Frontal cortex (tissue), 4 donors: Measurements from ENCODE around the gene YWHAG. TPM values are rescaled to one million over a fixed set of nuclear protein-coding genes. Genes with fewer than 3 reads are reported as not detected.
A peak's percentile ranks its signal among the peaks of the same experiment; 100 is the strongest.
"Not testable (repeated sequence)": the region's sequence is repeated elsewhere in the genome, so short reads cannot be mapped to it uniquely, and the experiment has no call there.

Source experiments
- DNase-seq, 2 donors: peaks; one replicate each; pipeline ENCODE4 v3.0.0; 2012; ENCODE audit warnings: low spot score in 2 of 2
- FAIRE-seq: peaks from 2 replicates; lab custom pipeline; 2012; peaks lifted over from hg19 to GRCh38; lab: Jason Lieb, UNC
- total RNA-seq: library from RNA; depleted of rRNA; stranded (reverse); fragments of >200 nt; gene quantifications from one replicate; pipeline ENCODE4 v1.2.3, GENCODE V29; 2014
- donor health status: control.
- donor health status: control.
- donor health status: control.

Gene YWHAG
- 404 TPM for total RNA-seq

- DNase-seq (peak; percentile 84 to 92), FAIRE-seq (no peak)
Measured at GRCh38 chr7:76358481-76359110, at the start of gene YWHAG. YWHAG (minus strand) TSS chr7:76358991; CDS start chr7:76358808, 183 bp downstream.

GRCh38 chr7:76408121-76408560 is 49.4 kb upstream of the YWHAG start:
- no peak for FAIRE-seq
- DNase-seq: no peak

GRCh38 chr7:76407718-76408117 is 48.9 kb upstream of the YWHAG start:
- FAIRE-seq: no peak
- no peak for DNase-seq

GRCh38 chr7:76405738-76406137 is 46.9 kb upstream of the YWHAG start:
- no peak for DNase-seq
- no peak for FAIRE-seq

GRCh38 chr7:76403780-76404494 is 45.1 kb upstream of the YWHAG start:
- no peak for FAIRE-seq

GRCh38 chr7:76403097-76403496 is 44.3 kb upstream of the YWHAG start:
- DNase-seq: peak in 1 of 2 donors; percentile 8
- not testable (repeated sequence) for FAIRE-seq

More at GRCh38 chr7:76403780-76404494, 45.1 kb upstream of the YWHAG start:
- DNase-seq: peak in 1 of 2 donors; percentile 33

GRCh38 chr7:76400248-76400647 is 41.5 kb upstream of the YWHAG start:
- DNase-seq (no peak), FAIRE-seq (no peak)

GRCh38 chr7:76397409-76398183 is 38.8 kb upstream of the YWHAG start:
- DNase-seq (peak; percentile 73 to 82), FAIRE-seq (no peak)

- DNase-seq (no peak), FAIRE-seq (no peak)
Measured at GRCh38 chr7:76396864-76397263, 38.1 kb upstream of the YWHAG start.

- FAIRE-seq: no peak
- no peak for DNase-seq
Measured at GRCh38 chr7:76395965-76396726, 37.4 kb upstream of the YWHAG start.

- not testable (repeated sequence) for FAIRE-seq
Measured at GRCh38 chr7:76395605-76395964, 36.8 kb upstream of the YWHAG start.

GRCh38 chr7:76394957-76395356 is 36.2 kb upstream of the YWHAG start:
- DNase-seq (no peak), FAIRE-seq (no peak)

More at GRCh38 chr7:76395605-76395964, 36.8 kb upstream of the YWHAG start:
- DNase-seq: not testable (repeated sequence)

GRCh38 chr7:76393116-76394031 is 34.6 kb upstream of the YWHAG start:
- DNase-seq (peak; percentile 94 to 95), FAIRE-seq (no peak)

GRCh38 chr7:76392531-76393115 is 33.8 kb upstream of the YWHAG start:
- FAIRE-seq (no peak), DNase-seq (no peak)

- no peak for FAIRE-seq
- DNase-seq: no peak
Measured at GRCh38 chr7:76390092-76390491, 31.3 kb upstream of the YWHAG start.

- DNase-seq, FAIRE-seq: not testable (repeated sequence)
Measured at GRCh38 chr7:76387789-76388188, 29.0 kb upstream of the YWHAG start.

- no peak for DNase-seq
- FAIRE-seq: no peak
Measured at GRCh38 chr7:76386691-76387260, 28.0 kb upstream of the YWHAG start.
